Measurements from ENCODE around the gene HOXA4.

DNA sequence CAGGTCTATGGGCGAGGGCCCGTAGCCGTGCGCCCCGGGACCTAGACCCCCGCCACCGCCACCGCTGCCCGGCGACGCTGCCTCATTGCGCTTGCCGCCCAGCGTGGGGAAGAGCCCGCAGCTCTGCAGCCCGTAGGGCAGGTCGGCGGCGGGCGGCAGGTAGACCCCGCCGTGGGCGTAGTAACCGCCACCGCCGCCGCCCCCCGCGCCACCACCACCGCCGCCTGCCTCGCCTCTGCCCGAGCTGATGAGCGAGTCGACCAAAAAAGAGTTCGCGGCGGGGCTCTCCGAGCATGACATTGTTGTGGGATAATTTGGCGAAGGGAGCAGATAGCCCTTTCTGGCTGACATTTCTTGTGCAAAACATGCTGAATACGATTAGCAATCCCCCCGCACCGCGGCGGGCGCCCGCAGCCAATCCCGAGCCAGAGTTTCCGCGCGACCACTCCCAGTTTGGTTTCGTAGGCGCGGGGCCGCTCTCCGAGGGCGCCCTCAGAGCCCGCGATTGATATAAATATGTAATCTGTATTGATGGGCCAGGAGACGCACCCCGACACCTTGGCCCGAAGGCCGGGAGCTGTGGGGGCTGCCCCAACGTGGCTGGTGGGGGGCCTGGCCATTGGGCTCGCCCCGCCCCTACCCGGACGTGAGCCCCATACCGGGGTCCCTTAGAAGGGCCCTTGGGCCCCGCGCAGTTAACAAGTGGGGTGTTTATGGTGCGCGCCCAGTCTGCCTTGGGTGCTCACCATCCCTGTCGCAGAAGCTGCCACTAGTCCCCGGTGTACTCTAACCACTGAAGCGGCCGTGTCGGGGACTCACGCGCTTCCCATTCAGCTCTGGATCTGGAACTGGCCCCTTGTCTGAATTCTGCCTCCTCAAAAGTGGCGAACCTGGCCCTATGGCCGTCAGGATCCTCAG is 43.7 kb upstream of the HOXA4 start, which contains the start of gene HOXA10:
- TF ChIP-seq, protein P1, sequence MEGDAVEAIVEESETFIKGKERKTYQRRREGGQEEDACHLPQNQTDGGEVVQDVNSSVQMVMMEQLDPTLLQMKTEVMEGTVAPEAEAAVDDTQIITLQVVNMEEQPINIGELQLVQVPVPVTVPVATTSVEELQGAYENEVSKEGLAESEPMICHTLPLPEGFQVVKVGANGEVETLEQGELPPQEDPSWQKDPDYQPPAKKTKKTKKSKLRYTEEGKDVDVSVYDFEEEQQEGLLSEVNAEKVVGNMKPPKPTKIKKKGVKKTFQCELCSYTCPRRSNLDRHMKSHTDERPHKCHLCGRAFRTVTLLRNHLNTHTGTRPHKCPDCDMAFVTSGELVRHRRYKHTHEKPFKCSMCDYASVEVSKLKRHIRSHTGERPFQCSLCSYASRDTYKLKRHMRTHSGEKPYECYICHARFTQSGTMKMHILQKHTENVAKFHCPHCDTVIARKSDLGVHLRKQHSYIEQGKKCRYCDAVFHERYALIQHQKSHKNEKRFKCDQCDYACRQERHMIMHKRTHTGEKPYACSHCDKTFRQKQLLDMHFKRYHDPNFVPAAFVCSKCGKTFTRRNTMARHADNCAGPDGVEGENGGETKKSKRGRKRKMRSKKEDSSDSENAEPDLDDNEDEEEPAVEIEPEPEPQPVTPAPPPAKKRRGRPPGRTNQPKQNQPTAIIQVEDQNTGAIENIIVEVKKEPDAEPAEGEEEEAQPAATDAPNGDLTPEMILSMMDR (conservative IDR thresholded peaks at IDR 0.05 in 1 of 2, IDR thresholded peaks at IDR 0.05 in 1 of 2; ENCODE audit: low read depth in 1 of 2, low read length in 2 of 2), result no peak
- peak; percentile 80 for TF ChIP-seq EZH2 (IDR thresholded peaks at IDR 0.05; ENCODE audit: low read length, missing control alignments)

Data from fibroblast of lung (primary cell).